Stomach (tissue), 9 donors: ENCODE measurements around the gene KLHL29. TPM values are rescaled to one million over a fixed set of nuclear protein-coding genes. Genes with fewer than 3 reads are reported as not detected.
A peak's percentile ranks its signal among the peaks of the same experiment; 100 is the strongest.

Source experiments
- DNase-seq, 2 donors: peaks; one replicate each; pipeline versions ENCODE4 v3.0.0 to v3.0.0-alpha.2; 2013 to 2019
- H3K27ac ChIP-seq, 5 donors: fragments of 200-600 bp in 4 of 5; sonication (generic) in 4 of 5; one replicate each; pipeline ENCODE4 v1.5.1; 2013 to 2019; ENCODE audit warnings: mild to moderate bottlenecking in 1 of 5, moderate library complexity in 1 of 5
- H3K27me3 ChIP-seq, 3 donors: fragments of 200-600 bp; sonication (generic); one replicate each; pipeline ENCODE4 v1.5.1; 2017 to 2019; ENCODE audit warnings: mixed run types in 1 of 3
- H3K36me3 ChIP-seq, 4 donors: fragments of 200-600 bp; sonication (generic); 1 replicate in 3 of 4; 2 replicates in 1 of 4; pipeline ENCODE4 v1.5.1; 2016 to 2019
- H3K4me1 ChIP-seq, 4 donors: fragments of 200-600 bp; sonication (generic); one replicate each; pipeline ENCODE4 v1.5.1; 2016 to 2019
- H3K4me3 ChIP-seq, 4 donors: fragments of 200-600 bp; sonication (generic) in 3 of 4; one replicate each; pipeline ENCODE4 v1.5.1; 2016 to 2019; ENCODE audit warnings: mild to moderate bottlenecking in 1 of 4
- H3K9me3 ChIP-seq, 4 donors: fragments of 200-600 bp; sonication (generic); one replicate each; pipeline ENCODE4 v1.5.1; 2016 to 2019
- EP300 ChIP-seq: sonication (generic); formaldehyde crosslinking; IDR thresholded peaks from one replicate; pipeline ENCODE4 v1.6.1; 2017; ENCODE audit warnings: antibody characterized with exemption
- POLR2A ChIP-seq, 4 donors: fragments of 450-650 bp; IDR thresholded peaks; one replicate each; pipeline ENCODE4 v1.6.1; 2016; ENCODE audit warnings: antibody characterized with exemption in 4 of 4, control low read depth in 2 of 4, mild to moderate bottlenecking in 1 of 4, moderate library complexity in 1 of 4
- POLR2AphosphoS5 ChIP-seq, 3 donors: sonication (generic); formaldehyde crosslinking; IDR thresholded peaks; one replicate each; pipeline ENCODE4 v1.6.1; 2016; ENCODE audit warnings: antibody characterized with exemption in 3 of 3
- WGBS, 5 donors: extraction: QIAGEN DNeasy Blood & Tissue Kit in 3 of 5; methylation state at CpG; one replicate each; pipeline versions ENCODE4 v1.1.5 to v1.1.7; 2013 to 2018; 5-methylcytosine and 5-hydroxymethylcytosine counted together
- intact Hi-C: fragments of 100-400 bp; cut with DNase I; formaldehyde crosslinking; loops from one replicate; pipeline ENCODE4 v1.15.1; 2023; ENCODE audit warnings: low total_unique reads
- polyA plus RNA-seq, 3 donors: library from polyadenylated mRNA; stranded (reverse); fragments of 200-250 nt; gene quantifications; one replicate each; pipeline ENCODE4 v1.2.3, GENCODE V29; 2013
- total RNA-seq, 5 donors: library from RNA; depleted of rRNA; stranded (reverse); fragments of >200 nt; gene quantifications; one replicate each; pipeline versions ENCODE4 v1.1.0 to v1.2.3, GENCODE V29; 2014 to 2016
- TF ChIP-seq, protein P1 (sequence below), 7 experiments: fragments of 450-650 bp in 4 of 7; fragments of 200-600 bp in 3 of 7; sonication (generic) in 3 of 7; IDR thresholded peaks; one replicate each; pipeline ENCODE4 v1.5.1; 2016 to 2019; ENCODE audit warnings: antibody characterized with exemption in 7 of 7, control low read depth in 2 of 7, mild to moderate bottlenecking in 1 of 7
- donor health status: healthy with polysubstance abuse.
- donor health status: Bipolar disorder and iron deficiency.
- donor health status: healthy.

The KLHL29 gene
- total and polyA plus RNA-seq, 8 donors: under 0.01 to 6.6 (median 1.3) TPM

DNA sequence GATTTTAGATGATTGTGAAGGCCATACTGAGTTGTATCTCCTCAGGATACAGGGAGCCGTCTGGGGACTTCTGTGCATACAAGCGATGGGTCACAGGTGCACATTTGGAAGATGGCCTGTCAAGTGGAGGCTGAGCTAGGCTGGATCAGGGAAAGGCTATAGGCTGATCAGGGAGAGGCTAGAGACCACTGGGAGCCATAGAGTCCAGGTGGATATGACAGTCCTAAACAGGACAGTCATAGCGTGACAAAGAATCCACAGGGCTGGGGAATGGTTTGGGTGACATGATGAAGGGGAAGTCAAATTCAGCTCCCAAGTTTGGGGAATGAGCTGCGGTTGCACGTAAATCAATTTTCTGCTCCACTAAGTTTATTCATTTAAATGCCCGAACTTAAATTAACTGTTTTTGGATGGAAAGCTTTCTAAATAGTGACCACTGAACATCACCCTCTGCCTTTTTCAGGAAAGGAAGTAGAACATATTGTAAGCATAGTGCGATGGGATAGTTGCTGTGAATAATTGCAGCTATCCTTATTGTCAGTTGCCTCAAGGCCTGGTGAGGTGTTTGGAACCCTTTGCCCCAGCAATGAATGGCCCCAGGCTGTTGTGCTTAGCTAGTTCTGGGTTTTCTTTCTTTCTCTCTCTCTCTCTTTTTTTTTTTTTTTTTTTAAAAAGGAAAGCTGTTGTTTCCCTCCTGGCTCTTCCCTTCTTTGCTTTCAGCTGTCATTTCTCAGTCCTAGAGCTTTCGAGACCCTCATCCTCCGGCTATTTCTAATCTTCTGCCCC, 50.5 kb downstream of the KLHL29 start:
- H3K4me3 ChIP-seq: no peak overlapping the region
- 81 to 88% (median 86%) methylated on average over 9 of the region's 9 CpGs for WGBS, 5 donors
- intact Hi-C loops: no loop called here
- H3K36me3 ChIP-seq: no peaks in the 10 kb centered on the region
- TF ChIP-seq POLR2AphosphoS5 (IDR thresholded peaks at IDR 0.05) (no peak), POLR2A (IDR thresholded peaks at IDR 0.05) (no peak), EP300 (no peak)
- TF ChIP-seq, protein P1, sequence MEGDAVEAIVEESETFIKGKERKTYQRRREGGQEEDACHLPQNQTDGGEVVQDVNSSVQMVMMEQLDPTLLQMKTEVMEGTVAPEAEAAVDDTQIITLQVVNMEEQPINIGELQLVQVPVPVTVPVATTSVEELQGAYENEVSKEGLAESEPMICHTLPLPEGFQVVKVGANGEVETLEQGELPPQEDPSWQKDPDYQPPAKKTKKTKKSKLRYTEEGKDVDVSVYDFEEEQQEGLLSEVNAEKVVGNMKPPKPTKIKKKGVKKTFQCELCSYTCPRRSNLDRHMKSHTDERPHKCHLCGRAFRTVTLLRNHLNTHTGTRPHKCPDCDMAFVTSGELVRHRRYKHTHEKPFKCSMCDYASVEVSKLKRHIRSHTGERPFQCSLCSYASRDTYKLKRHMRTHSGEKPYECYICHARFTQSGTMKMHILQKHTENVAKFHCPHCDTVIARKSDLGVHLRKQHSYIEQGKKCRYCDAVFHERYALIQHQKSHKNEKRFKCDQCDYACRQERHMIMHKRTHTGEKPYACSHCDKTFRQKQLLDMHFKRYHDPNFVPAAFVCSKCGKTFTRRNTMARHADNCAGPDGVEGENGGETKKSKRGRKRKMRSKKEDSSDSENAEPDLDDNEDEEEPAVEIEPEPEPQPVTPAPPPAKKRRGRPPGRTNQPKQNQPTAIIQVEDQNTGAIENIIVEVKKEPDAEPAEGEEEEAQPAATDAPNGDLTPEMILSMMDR (IDR thresholded peaks at IDR 0.05): no peak
- H3K27me3 ChIP-seq: no peaks in the 10 kb centered on the region
- peak overlapping the region in 3 of 5 donors; percentile 40 to 84 (median 48) for H3K27ac ChIP-seq
- DNase-seq: peak in 1 of 2 donors; percentile 3
- H3K9me3 ChIP-seq: no peaks in the 10 kb centered on the region
- peaks cover 0 to 28% (median 5%) of the 10 kb centered on the region in 4 donors for H3K4me1 ChIP-seq

DNA sequence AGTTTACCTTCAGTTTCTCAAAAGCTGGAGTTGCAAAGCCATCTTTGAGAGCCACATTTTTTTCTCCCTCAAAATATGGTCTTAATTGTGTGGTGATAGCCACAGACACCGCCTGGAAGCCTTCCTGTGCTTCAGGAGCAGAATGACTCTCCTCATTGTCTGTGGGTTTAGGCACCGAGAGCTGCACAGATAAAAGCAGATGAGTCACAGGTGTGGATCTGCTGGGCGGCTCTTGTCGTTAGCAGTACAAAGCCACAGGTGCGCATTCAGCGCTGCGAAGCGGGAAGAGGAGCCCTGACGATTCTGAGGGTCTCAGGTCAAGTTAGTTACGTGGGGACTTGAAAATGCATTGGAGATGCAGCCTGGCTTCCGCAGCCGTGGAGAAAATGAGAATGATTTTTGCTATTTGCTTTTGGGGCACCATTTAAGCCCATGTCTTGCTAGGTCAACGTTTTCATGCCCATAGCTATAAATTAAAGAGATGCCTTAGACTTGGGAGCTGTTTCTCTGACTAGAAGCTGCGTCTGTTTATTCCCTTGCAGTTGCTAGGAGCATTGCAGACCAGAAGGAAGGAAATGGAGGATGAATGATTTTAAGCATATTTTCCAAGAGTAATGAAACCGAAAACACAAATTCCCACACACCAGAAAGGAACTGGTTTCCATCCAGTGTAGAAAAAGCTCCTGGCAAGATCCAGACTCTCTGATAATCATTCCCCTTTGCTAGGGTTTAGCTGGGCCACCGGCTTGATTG, 51.5 kb downstream of the KLHL29 start:
- peaks cover 0 to 28% (median 5%) of the 10 kb centered on the region in 4 donors for H3K4me1 ChIP-seq
- H3K9me3 ChIP-seq: peaks cover 0 to 3% (median 2%) of the 10 kb centered on the region in 4 donors
- WGBS, 5 donors: 53 to 59% (median 58%) methylated on average over 16 of the region's 16 CpGs
- H3K27me3 ChIP-seq: no peaks in the 10 kb centered on the region
- peak overlapping the region in 2 of 5 donors; percentile 47 to 84 for H3K27ac ChIP-seq
- DNase-seq: peak; percentile 19 to 67
- no peaks in the 10 kb centered on the region for H3K36me3 ChIP-seq
- no peak overlapping the region for H3K4me3 ChIP-seq
- intact Hi-C loops: no loop called here
- TF ChIP-seq POLR2AphosphoS5 (IDR thresholded peaks at IDR 0.05) (no peak), POLR2A (IDR thresholded peaks at IDR 0.05) (no peak), EP300 (no peak)
- TF ChIP-seq, protein P1 (IDR thresholded peaks at IDR 0.05): no peak

- TF ChIP-seq EP300 (no peak), POLR2AphosphoS5 (IDR thresholded peaks at IDR 0.05) (no peak), POLR2A (IDR thresholded peaks at IDR 0.05) (no peak)
- TF ChIP-seq, protein P1 (IDR thresholded peaks at IDR 0.05): no peak
- Histone ChIP-seq H3K27me3 (no peaks in the 10 kb centered on the region), H3K27ac (no peak overlapping the region), H3K36me3 (no peaks in the 10 kb centered on the region), H3K9me3 (peaks cover 0 to 10% (median 7%) of the 10 kb centered on the region in 4 donors), H3K4me3 (no peak overlapping the region), H3K4me1 (peaks cover 0 to 13% (median 1%) of the 10 kb centered on the region in 4 donors)
- intact Hi-C loops: no loop called here
- 87 to 94% (median 92%) methylated on average over 1 of the region's 1 CpG for WGBS, 5 donors
- DNase-seq: no peak
These were observed 56.4 kb downstream of the KLHL29 start for GRCh38 chr2:23441414-23441813.

- Histone ChIP-seq H3K27ac (no peak overlapping the region), H3K4me3 (no peak overlapping the region), H3K9me3 (peaks cover 0 to 10% (median 7%) of the 10 kb centered on the region in 4 donors), H3K36me3 (no peaks in the 10 kb centered on the region), H3K4me1 (peaks cover 0 to 5% (median 0%) of the 10 kb centered on the region in 4 donors), H3K27me3 (no peaks in the 10 kb centered on the region)
- no peak for DNase-seq
- TF ChIP-seq, protein P1 (IDR thresholded peaks at IDR 0.05): no peak
- intact Hi-C loops: no loop called here
- 61 to 75% (median 70%) methylated on average over 4 of the region's 4 CpGs for WGBS, 5 donors
These were observed 60.5 kb downstream of the KLHL29 start for GRCh38 chr2:23445450-23445868.
